ACHN (cell line): ENCODE results near the gene NHLRC1.
A peak's percentile ranks its signal among the peaks of the same experiment; 100 is the strongest.
"Not testable (repeated sequence)": the region's sequence is repeated elsewhere in the genome, so short reads cannot be mapped to it uniquely, and the experiment has no call there.

Experiments used
- DNase-seq: peaks from one replicate; pipeline ENCODE4 v3.0.0-alpha.2; 2015
- in situ Hi-C: cut with HindIII; loops from 2 replicates; pipeline ENCODE4 v1.10.0; 2017; ENCODE audit warnings: low sequenced_read_pairs, low pct_ligation_motif_present, low pct_unique_long_range_greater_than_20kb

NHLRC1 gene

GRCh38 chr6:18122128-18123093 is at the start of gene NHLRC1:
NHLRC1 (minus strand) TSS chr6:18122677; CDS start chr6:18122606, 71 bp downstream.
- in situ Hi-C loops = no loop called here
- peak; percentile 78 for DNase-seq

DNA sequence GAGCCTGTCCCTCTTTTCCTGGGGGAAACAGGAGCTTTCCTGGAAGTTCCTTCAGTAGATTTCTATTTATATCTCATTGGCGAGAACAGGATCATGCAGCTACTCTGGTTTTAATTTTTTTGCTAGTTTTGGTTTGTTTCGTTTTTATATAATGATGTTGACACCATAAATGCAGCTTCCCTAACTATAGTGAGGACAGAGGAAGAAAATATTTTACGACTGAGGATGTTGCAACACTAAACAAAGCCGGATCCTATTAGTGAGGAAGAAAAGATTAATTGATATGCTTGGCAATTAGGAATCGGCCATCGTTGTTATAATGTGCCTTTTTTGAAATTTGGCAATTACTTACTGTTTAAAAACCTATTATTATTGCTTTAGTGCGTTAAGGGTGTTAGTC is 49.4 kb upstream of the NHLRC1 start:
- in situ Hi-C loops = no loop called here
- DNase-seq = no peak

DNA sequence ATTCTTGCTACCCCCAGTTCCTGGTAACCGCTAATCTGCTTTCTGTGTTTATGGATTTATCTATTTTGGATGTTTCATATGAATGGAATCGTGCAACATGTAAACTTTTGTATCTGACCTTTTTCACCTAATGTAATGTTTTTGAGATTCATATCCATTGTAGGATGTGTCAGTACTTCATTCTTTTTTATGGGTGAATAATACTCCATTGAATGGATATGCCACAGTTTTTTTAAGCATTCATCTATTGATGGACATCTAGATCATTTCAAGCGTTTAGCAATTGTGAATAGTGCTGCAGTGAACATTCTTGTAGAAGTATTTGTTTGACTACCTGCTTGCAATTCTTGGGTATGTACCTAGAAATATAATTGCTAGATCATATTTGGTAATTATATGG is 45.8 kb upstream of the NHLRC1 start:
- in situ Hi-C loops = no loop called here
- DNase-seq = no peak

DNA sequence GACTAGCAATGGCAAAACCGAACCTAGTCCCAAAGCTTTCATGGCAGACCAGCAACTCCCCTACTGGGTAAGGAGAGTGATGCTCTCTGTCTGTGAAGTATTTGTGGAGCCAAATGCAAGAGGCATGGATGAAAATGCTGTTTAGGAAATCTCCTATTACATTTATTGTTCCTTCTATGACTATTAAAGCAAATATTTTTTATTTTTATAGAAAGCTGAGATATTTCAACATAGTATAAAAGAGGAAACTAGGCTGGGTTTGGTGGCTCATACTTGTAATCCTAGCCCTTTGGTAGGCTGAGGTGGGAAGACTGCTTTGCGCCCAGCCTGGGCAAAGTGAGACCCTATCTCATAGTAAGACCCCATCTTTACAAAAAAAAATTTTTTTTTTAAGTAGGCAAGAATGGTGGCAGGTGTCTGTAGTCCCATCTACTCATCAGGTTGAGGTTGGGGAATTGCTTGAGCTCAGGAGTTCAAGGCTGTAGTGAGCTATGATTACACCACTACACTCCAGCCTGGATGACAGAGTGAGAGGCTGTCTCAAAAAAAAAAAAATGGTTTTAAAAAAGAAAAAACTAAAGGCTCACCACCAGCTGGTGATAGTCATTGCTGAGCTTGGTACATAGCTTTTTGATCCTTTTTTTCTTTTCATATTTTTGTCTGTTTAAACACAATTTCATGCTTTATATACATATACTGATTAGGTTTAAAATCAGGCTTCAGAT is 44.0 kb upstream of the NHLRC1 start:
- in situ Hi-C loops = no loop called here
- DNase-seq = no peak

- in situ Hi-C loops = no loop called here
- DNase-seq = no peak
Observed at GRCh38 chr6:18165751-18166150, 43.3 kb upstream of the NHLRC1 start.

- in situ Hi-C loops = no loop called here
- DNase-seq = no peak
Observed at GRCh38 chr6:18162401-18162800, 39.9 kb upstream of the NHLRC1 start.

- in situ Hi-C loops = no loop called here
- no peak for DNase-seq
Observed at GRCh38 chr6:18161431-18161830, 39.0 kb upstream of the NHLRC1 start.

DNA sequence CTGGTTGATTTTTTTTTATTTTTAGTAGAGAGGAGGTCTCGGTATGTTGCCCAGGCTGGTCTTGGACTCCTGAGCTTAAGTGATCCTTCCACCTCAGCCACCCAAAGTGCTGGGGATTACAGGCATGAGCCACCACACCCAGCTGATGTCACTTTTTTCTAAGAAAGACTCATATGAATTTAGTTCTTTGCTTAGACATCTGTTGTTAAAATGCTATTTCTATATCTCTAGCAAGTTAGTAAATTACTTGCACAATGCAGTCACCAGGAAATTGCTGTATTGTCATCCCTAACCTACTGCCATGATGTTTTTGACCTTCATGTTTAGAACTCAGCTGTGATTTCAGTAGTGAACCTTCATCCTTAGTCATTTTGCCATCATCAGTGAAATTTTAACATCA is 38.4 kb upstream of the NHLRC1 start:
- in situ Hi-C loops = no loop called here
- no peak for DNase-seq

DNA sequence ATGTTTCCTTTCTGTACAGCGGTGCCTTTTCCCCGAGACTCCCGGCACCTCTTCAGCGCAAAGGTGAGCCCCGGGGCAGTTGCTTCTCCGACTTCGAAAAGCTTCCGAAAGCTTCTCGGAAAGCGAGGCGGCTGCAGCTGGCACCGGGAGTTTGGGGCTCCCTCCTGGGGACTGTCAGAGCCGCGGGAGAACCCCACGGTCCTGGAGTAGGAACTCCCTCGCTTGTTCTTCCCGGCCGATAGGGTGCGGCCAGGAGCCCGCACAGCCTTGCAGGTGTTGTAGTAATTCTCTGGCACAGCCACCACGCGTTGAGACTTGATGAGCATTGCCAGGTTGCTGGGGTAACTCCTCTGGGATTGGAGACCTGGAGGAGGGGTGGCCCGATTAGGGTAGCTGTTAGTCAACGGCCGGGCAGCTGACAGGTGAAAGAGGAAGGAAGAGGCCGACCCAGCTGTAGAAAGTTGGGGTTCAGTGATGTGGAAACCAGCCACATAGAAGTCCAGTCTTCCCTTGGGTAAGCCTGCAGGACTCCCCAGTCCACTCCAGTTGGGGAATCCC is 33.5 kb upstream of the NHLRC1 start:
- in situ Hi-C loops = no loop called here
- peak; percentile 58 for DNase-seq

DNA sequence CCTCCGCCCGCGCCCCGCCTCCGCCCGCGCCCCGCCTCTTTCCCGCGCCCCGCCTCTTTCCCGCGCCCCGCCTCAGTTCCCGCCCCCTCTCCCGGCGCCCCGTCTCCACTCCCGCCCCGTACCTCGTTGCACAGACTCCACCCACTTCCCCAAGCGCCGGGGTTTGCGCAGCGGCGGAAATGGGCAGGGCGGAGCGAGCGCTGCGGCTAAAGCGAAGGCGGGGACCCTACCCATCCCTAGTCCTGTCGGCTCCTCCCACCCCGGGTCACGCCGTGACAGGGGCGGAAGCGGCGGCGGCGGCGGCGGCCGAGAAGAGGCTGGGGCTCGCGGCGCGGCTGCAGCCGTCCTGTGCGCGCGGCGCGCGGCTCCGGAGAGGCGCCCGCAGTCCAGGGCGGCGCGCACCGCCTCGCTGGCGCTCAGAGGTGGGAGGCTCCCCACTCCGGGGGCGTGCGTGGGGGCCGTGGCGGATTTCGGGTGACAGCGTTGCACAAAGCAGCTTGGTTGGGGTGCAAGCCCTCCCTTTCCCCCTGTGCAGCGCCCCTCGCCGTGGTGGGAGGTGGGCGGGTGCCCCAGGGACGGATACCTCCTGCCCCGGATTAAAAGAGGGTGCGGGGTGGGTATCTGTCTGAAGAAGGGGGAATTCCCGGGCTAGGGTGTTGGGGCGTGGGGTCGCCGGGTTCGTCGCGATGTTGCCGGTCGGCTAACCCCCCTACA is 32.8 kb upstream of the NHLRC1 start, which contains the start of gene KDM1B:
KDM1B (plus strand) TSS at position 273 of the 714 bp plus-strand sequence. CDS start 4,474 bp downstream, outside the sequence.
- in situ Hi-C loops = no loop called here
- peak; percentile 95 for DNase-seq

- in situ Hi-C loops = no loop called here
- peak; percentile 24 for DNase-seq
Observed at GRCh38 chr6:18154507-18155149, 32.2 kb upstream of the NHLRC1 start, which contains the start of gene TPMT. TPMT (minus strand) TSS chr6:18155077; CDS start chr6:18149127, 5,950 bp downstream.

DNA sequence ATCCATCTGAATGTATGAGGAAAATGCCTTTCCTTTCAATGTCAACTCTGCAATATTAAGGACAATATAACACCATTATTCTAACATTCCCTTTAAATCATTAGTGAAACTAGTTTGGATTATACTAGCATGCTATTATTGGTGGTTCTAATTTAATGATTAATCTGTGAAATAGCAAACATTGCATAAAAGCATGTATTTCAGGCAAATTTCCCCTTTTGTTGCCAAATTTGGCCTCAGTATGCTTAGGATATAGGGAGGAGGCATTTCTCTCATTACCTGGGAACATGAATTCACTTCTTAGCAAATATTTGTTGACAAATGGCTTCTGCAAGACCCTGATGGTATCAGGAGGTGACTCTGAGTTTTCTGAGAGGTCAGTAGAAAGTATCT is 30.8 kb upstream of the NHLRC1 start:
- no peak for DNase-seq
- in situ Hi-C loops = no loop called here

GRCh38 chr6:18151801-18152200 is 29.3 kb upstream of the NHLRC1 start:
- DNase-seq = no peak
- in situ Hi-C loops = no loop called here

DNA sequence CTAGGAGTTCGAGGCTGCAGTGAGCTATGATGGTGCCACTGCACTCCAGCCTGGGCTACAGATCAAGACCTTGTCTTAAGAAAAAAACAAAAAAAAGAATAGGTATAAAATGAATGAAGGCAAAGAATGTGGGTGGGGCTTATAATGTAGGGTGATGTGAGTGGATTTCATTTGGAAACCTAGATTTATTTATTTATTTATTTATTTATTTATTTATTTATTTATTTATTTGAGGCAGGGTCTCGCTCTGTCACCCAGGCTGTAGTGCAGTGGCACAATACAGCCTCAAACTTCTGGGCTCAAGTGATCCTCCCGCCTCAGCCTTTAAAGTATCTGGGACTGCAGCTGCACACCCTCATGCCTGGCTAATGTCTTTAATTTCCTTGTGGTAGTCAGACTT is 28.9 kb upstream of the NHLRC1 start:
- in situ Hi-C loops, DNase-seq: not testable (repeated sequence)

GRCh38 chr6:18148304-18149025 is 26.0 kb upstream of the NHLRC1 start:
- in situ Hi-C loops = no loop called here
- DNase-seq = peak; percentile 56

DNA sequence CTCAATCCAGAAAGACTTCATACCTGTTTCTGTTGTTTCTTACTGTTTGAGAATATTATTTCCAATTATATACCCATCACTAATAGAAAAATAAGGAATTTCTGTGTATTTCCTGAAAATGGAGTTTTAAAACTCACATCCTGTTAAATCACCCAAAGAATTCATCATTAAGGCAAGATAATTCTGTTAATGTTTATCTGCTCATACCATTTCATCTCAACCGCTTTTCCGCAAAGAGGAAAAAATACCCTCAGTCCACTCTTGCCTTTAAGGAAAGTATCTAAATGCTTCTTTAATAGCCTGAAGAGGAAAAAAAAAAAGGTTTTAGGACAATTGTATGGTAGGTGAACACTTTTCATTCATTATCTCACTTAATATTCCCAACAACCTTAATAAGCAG is 25.1 kb upstream of the NHLRC1 start:
- in situ Hi-C loops = no loop called here
- no peak for DNase-seq

- in situ Hi-C loops = no loop called here
- peak; percentile 39 for DNase-seq
Observed at GRCh38 chr6:18147160-18147559, 24.7 kb upstream of the NHLRC1 start.

GRCh38 chr6:18142591-18142861 is 20.0 kb upstream of the NHLRC1 start:
- in situ Hi-C loops = no loop called here
- no peak for DNase-seq
